ENCODE measurements around the gene SALL3.

The SALL3 gene

DNA sequence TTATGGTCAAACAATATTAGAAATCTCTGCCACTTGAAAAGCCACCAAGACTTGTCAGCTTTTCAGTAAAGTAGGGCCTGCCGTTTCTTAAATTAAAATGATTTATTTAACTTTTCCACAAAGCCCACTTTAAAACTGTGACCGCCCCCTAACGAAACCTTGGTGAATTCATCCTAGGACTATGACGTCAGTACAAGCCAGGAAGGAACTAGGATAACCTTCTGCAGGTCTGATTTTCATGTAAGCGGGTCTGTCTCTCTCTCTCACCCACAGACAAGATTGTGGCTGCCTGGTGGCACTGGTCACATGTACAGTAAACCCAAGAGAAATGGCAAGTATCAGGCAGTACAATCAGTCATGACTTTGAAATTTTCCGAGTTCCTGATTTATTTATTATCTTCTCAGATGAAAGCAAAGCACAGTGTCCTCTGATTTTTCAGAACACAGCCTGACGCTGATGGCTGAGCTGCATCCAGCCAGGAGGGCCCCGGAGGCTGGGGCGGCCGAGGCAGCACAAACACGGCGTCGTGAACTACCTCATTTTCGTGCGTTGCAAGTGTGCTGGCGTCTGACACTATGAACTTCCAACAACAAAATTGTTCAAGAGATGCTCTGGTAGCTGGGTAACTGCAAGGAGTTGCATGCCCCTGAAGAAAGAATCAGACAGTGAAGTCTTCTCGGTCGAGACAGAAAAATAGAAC, 18.9 kb downstream of the SALL3 start:
- H3K27ac ChIP-seq, result no peak overlapping the region
- no peak for DNase-seq (ENCODE audit: low read depth, low spot score)

DNA sequence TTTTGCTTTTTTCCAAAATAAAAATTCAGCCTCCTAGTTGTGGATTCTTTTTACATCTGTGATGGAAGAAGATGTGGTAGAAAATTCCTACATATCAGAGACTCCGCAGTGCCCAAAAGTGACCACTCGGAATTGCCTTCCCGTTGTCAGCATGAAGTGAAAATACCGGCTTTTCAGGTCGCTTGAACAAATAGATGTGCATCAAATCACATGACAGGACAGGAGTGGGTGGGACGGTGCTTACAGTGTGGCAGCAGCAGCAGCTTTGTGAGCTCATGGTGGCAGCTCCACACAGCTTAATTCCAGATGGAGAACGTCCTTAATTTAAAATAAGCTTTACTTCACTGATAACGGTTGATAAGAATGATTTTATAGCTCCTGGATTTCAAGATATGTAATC, 20.3 kb downstream of the SALL3 start:
- no peak for DNase-seq (ENCODE audit: low read depth, low spot score)
- no peak overlapping the region for H3K27ac ChIP-seq

DNA sequence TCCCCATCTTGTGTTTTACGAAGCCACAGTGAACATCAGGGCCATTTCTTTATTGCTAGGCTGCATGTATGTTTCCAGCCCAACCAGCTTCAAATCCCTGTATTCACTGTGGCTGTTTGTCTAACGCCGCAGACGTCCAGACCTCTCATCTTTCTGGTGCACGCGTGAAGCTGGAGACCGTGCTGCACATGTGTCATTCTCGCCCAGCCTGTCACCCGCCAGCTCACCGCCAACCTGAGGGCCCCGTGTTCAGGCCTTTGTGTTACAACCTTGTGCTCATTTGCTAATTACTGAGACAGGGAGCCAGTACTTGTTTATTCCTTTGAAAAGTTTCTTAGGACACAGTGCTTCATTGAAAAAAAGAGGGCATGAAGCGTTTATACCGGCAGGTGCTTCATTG, 21.4 kb downstream of the SALL3 start:
- no peak for DNase-seq (ENCODE audit: low read depth, low spot score)
- no peak overlapping the region for H3K27ac ChIP-seq

DNA sequence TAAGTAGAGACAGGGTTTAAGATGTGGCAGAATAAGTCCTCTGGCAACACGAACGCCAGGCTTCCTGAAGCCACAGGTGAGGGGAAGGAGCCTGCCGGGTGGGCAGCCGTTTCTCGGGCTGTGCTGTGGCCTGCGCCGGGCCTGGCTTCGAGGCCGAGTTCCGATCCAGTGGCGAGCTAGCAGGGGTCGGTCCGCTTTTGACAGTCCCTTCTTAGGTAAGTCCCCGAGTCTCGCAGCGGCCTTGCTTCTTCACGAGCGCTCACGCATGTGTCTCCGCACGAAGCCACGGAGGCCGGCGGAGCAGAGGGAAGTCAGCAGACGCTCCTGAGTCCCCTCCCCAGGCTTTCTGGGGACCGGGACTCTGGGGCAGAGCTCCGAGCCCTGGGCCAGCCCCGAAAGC, 26.0 kb downstream of the SALL3 start:
- H3K27ac ChIP-seq, result no peak overlapping the region
- no peak for DNase-seq (ENCODE audit: low read depth, low spot score)

DNA sequence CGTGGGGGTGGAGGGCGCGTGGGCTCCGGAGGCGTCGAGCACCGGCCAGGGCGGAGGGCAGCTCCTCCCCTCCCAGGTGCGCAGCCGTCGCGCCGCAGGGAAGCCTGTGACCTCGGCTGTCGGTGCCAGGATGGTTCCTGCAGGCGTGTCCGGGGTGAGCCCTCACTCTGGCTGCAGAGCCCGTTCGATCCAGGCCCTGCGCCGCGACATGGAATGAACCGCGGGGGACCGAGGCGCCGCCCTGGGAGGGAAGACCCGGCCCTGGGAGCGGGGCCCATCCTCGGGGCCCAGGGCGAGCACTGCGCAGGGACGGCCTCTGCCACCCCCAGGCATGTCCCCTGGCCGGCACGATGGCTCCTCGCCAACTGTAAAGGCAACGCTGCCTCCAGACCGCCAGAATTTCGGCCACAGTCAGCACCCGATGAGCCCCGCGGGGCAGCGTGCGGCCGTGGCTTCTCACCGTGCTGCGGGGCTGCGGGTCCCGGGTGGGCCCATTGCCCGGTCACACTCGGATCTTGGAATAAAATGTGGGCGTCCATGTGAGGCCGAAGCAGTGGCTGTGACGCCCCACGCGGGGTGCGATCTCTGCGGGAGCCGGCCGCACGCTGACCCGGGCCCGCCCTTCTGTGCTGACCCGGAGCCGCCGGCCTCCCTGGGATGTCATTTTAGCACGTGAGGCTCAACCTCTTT, 26.6 kb downstream of the SALL3 start:
- no peak for DNase-seq (ENCODE audit: low read depth, low spot score)
- no peak overlapping the region for H3K27ac ChIP-seq

DNA sequence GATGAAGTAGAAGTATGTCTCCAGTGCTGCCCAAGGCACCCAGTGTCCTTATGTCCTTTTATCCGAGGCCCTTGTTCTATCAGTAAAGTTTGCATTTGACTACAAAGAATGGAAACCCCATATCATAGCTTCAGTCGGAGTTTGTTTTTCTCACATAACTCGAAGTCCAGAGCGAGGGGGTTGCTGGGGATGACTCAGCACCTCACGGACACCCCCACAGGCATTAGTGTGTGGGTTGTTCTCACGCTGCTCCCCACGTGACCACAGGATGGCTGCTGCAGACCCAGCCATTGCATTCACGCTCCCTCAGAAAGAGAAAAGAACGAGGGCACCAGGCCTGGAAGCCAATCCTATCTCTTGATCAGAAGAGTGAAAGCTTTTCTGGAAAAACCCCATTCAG, 27.8 kb downstream of the SALL3 start:
- no peak overlapping the region for H3K27ac ChIP-seq
- DNase-seq (ENCODE audit: low read depth, low spot score), result no peak

DNA sequence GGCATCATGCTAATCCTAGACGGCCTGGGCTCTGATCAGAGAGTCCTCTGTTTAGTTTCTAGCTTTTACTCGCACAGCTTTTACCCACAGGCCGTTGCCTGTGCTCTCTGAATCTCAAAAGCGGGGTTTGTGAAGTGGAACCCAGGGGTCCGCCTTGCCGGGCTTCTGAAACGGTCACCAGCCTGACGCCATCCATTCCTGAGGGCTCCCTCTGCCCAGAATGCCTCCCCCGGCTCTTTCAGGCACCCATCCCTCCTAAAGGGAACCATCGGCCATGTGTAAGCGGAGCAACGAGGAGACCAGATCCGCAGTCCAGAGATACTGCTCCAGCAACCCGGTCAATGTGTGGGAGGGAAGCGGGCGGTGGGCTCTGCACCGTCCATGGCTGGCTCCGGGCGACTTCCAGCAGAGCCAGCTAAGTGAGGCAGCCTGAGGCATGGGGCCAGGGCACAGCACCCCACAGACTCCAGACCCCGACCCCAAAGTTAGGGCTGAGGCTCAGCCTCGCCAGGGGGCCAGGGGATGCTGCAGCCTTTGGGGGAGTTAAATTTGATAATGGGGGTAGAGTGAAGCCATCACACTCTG, 28.8 kb downstream of the SALL3 start:
- DNase-seq (ENCODE audit: low read depth, low spot score), result no peak

DNA sequence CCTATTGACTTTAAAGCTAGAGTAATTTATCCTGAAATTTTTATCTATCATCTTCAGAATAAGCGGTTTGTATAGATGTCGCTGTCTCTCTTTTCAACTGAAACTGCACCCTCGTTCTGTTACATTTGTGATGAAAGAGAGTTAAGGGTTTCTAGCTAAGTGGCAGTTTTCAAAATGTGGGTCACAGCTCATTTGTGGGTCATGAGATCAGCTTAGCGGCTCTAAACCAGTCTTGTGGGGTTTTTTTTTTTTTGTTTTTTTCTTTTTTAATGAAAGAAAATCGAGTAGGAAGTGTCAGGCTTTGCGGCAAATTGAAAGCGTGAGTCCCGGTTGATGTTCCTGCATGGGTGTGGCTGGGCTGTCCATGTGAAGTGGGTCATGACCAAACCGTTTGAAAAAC, 31.2 kb downstream of the SALL3 start:
- no peak overlapping the region for H3K27ac ChIP-seq
- no peak for DNase-seq (ENCODE audit: low read depth, low spot score)

More for the DNA sequence above, 28.8 kb downstream of the SALL3 start:
- H3K27ac ChIP-seq, result no peak overlapping the region

DNA sequence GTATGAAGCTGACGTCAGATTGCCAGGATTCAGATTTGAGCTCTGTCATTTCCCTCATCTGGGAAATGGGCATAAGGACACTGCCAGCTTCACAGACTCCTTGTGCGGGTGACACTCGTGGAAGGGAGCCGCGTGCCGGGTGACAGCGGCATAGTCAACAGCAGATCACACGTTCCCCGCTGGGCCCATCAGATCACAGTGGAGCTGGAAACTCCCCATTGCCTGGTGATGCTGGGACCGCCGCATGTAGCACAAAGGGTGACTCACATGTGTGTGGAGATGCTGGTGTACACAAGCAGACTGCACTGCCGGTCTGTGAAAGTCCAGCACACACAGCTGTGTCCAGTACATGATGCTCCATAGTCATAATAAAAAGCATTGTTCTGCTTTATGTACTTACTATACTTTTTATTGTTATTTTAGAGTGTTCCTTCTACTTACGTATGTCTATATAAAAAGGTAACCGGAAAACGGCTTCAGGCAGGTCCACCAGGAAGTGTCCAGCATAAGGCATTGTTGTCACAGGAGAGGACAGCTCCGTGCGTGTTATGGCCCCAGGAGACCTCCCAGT, 31.8 kb downstream of the SALL3 start:
- H3K27ac ChIP-seq, result no peak overlapping the region
- DNase-seq (ENCODE audit: low read depth, low spot score), result no peak

DNA sequence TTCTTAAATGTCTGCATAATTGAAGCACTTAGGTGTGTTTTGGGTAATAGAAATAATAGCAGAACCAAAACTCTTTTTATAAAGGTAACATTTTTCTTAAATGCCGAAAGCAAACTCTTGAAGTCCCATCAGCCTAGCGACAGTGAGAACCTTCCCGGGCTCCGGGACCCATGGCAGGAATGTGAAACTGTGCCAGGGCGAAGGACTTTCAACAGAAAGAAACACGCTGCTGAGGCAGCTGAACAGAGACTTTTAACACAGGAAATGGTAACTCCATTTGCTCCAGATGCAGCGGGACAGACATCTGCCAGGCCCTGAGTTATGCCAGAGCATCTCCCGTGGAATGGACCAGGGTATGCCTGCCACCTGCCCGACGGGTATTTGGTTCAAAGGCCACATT, 34.3 kb downstream of the SALL3 start:
- DNase-seq (ENCODE audit: low read depth, low spot score), result no peak
- H3K27ac ChIP-seq, result no peak overlapping the region

DNA sequence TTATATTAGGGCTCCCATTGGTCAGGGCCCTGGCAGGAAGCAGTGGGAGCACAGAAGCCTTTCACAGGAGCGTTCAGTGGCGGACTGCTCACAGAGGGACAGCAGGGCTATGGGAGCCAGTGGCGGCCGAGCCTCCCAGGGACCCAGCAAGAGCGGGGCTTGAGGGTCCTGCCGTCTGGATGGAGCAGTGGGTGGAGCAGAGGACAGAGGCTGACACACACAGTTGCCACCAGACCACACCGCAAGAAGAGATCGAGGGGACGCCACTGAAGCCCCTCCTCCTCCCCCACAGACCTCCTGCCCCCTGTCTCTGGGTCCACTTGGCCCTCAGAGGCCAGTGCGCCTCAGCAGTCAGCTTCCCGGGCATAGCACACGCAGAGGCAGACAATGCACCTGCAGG, 39.3 kb downstream of the SALL3 start:
- no peak overlapping the region for H3K27ac ChIP-seq
- no peak for DNase-seq (ENCODE audit: low read depth, low spot score)

DNA sequence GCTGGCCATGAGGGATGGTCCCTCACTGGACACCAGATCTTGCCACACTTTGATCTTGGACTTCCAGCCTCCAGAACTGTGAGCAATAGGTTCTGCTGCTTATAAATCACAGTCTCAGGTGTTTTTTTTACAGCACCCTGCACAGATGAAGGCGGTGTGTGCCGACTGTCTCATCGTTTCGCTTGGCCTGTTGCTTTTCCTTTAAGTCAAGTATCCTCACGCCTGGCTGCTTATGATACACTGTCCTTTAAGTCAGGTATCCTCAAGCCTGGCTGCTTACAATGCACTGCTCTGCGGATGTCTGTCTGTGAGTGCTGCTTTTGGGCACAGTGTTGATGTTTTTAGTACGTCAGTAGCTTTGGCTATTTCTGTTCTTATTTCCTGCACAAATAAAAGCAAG, 40.3 kb downstream of the SALL3 start:
- H3K27ac ChIP-seq, result no peak overlapping the region
- DNase-seq (ENCODE audit: low read depth, low spot score), result no peak

DNA sequence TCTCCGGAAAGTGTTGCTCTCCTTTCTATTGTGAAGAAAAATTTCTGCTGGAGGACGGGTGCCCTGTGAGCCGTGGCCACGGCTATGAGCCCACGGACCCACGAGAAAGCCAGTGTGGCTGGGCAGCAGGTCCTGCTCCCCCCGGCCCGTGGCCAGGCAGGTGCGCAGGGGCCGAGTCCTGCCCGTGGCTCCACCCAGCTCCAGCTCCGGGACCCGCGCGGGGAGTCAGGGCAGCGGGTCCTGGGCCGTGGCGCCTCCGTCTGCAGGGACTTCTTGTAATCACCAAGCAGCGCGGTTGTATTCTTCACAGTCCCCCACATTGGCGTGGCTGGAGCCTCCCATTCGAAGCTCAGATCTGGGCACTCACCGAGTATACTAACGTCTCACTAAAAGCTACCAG, 43.0 kb downstream of the SALL3 start:
- no peak overlapping the region for H3K27ac ChIP-seq
- no peak for DNase-seq (ENCODE audit: low read depth, low spot score)

DNA sequence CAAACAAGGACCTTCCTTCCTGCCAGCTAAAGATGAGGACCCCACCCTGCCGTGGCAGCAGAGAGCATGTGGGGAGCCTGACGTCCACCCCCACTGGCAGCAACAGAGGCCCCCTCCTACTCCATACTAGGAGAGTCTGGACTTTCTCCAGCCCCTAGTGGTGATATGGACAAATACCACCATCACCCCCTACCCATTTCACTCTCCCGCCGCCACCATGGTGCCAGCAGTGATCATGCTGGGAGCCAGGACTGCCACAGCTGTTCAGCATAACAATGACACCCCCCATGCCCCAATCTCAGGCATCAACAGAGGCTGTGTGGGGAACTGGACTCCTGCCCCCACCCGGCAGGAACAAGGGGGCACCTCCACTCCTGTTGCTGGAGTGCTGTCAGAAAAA, 46.9 kb downstream of the SALL3 start:
- H3K27ac ChIP-seq, result no peak overlapping the region
- DNase-seq (ENCODE audit: low read depth, low spot score), result no peak

DNA sequence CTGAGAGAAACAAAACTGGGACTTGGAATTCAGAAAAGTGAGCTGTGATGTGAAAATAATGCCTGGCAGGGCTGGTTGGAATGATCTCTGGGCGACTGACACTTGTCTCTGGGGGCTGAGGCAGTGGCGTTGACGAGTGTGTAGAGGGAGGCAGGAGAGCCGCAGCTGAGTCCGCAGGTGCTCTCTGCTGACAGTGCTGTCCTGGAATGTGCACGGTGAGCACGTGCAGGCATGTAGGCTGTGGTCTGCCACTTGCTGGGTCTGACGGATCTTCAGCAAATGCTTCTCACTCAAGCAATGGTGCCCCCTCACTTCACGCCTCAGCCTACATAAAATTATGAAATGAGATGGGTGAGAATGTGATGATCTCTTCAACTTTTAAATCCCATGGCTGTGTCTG, 51.1 kb downstream of the SALL3 start:
- no peak overlapping the region for H3K27ac ChIP-seq
- DNase-seq (ENCODE audit: low read depth, low spot score), result peak; percentile 12

DNA sequence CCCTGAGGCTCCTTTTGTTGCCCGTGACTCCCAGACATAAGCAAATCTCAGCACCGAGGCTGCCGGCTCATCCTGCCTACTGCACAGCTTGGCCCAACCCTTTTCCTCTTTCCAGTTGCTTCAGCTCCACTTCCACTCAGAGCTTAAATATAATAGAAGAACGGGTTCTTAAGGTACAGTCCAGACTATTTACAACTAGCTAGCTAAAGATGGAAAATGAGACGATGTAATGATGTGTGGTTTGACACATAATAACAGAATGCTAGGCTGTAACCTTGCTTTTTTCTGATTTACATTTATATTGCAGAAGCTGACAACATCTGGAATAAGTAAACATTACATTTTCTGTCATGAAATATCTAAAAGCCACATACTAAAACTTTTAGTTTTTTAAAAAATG, 62.7 kb downstream of the SALL3 start:
- no peak overlapping the region for H3K27ac ChIP-seq
- DNase-seq (ENCODE audit: low read depth, low spot score), result no peak

DNA sequence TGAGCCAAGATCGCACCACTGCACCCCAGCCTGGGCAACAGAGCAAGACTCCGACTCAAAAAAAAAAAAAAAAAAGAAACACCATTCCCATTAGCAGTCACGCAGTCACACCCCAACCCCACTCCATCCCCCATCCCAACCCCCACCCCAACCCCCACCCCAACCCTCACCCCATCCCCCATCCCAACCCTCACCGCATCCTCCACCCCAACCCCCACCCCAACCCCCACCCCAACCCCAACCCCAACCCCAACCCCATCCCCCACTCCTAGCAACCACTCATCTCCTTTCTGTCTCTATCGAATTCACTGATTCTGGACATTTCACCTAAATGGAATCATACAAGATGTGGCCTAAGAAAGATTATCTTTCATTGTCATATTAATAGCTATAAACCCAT, 63.7 kb downstream of the SALL3 start:
- no peak for DNase-seq (ENCODE audit: low read depth, low spot score)
- no peak overlapping the region for H3K27ac ChIP-seq

DNA sequence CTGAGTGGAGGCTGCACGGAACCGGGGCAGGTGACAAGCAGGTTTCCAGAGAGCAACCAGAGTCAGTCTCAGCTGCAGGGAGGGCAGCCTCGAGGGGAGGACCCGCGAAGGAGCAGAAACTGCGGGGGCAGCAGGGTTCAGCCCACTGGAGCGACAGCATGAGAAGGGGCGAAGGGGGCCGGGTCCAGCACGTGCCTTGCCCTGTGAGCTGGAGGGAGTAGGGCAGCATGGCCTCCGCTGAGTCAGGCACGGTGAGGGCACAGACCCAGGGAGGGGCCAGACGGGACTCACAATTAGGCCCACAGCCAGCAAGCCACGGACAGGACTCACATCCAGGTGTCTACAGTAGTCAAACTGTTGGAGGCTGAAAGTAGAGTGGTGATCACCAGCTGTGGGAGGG, 66.9 kb downstream of the SALL3 start:
- DNase-seq (ENCODE audit: low read depth, low spot score), result no peak
- no peak overlapping the region for H3K27ac ChIP-seq

DNA sequence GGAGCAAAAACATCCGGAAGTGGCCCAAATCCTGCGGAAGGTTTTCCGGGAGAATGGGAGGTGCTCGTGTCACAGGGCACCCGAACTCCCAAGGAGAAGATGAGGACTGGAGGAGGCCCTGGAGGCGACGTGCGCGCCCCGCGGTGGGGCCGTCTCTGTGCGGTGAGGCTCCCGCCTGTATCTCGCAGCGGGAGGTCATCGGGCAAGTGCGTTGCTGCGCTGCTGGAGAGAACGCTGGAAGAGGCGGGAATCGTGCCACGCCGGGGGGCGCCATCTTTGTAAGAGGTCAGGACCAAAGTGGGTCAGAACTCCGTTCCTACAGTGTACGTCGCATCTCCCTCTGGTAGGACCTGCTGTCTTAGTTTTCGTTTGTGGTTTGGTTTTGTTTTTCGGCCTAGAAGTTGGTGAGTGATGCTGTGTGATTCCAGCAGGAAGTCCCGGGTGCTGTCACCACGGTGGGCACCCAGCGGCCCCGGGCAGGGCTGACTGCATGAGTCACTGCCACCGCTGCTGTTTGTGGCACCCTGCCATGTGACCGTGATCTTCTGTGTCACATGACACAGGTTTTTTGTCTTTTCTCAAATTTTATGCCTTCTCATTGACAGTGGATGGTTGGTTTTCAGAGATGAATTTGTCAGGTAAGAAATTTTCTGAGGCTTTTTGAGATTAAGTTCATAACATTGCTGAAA, 68.1 kb downstream of the SALL3 start:
- DNase-seq (ENCODE audit: low read depth, low spot score), result no peak
- no peak overlapping the region for H3K27ac ChIP-seq

DNA sequence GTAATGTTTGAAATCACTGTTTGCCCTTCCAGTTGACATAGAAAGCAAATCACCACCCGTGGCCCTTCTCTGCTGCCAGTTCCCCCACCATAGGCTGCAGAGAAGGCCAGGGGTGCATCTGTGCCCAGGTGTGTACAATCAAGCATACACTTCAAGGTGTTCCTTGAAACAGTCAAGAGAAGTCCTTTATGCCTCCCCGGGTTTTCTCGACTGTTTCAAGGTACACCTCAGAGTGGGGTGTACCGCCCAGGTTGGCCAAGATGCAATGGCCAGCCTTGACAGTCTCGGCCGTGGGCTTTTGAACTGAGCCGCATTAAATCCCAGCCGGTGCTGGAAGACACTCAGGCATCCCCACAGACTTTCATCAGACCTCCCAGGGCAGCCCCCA, 68.6 kb downstream of the SALL3 start:
- H3K27ac ChIP-seq, result no peak overlapping the region
- DNase-seq (ENCODE audit: low read depth, low spot score), result no peak

DNA sequence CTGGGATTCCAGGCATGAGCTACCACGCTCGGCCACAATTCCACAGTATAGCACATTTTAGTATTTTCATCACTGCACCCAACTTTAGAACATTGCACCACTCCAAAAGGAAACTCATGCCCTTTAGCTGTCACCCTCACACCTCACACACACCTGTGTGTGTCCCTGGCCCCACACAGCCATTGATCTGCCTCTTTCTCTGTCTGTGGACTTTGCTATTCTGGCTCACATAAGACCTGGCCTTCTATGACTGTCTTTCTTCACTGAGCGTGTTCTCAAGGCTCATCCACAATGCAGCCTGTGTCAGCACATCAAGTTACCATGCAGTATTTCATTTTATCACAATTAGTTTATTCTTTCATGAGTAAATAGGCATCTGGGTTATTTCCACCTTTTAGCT, 69.9 kb downstream of the SALL3 start:
- no peak for DNase-seq (ENCODE audit: low read depth, low spot score)
- no peak overlapping the region for H3K27ac ChIP-seq

Data from epithelial cell of prostate (primary cell).